Measurements from ENCODE around the gene C16orf95.
"Not testable (repeated sequence)": the region's sequence is repeated elsewhere in the genome, so short reads cannot be mapped to it uniquely, and the experiment has no call there.

The C16orf95 gene

DNA sequence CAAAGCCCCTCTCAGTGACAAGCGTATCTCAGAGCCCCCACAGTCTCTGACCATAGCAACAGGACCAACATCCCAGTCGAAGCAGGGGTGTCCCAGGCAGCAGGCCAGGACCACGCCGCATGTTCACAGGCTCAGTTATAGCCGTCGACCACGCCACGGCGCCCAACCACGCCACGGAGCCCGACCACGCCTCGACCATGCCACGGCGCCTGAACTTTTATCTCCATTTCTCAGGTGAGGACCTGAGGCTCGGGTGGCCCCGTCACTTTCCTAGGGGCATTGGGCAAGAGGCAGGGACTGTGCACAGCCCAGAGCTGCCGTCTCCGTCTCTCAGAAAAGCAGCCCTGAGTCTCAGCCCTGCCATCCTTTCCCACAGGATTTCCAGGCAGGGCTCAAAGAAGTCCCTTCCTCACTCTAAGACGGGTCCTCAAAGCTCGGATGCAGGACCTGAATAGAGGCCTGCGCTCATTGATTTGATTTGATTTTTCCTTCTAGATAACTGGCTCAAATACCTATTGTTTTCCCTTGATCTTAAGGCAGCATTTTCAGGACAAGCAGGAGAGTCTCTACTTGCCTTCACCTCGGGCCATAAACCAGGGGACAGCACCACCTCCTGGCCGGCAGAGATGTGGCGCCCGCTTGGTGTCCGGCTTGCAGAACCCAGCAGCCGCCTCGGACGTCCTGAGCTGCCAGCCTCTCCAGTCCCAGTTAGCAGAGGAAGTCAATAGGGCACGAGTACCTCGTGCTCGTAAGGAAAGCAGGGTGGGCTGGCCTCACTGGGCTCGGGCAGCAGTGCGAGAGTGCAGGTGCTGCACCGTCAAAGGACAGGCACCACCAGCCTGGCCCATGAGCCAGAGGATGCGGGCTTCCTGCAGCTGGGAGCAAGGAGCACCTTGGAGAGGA is 38.8 kb downstream of the C16orf95 start:
- DNase-seq = peak; percentile 2

DNA sequence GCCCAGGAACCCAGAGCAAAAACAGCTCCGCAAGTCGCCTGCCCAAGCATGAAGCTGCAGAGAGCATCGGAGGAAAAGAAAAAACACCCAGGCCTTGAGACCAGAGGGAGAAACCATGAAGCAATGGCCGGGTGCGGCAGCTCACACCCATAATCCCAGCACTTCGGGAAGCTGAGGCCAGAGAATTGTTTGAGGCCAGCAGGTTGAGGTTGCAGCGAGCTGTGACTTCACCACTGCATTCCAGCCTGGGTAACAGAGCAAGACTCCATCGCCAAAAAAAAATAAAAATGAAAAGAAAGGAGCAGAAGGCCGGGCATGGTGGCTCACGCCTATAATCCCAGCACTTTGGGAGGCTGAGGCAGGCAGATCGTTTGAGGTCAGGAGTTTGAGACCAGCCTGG is 40.3 kb downstream of the C16orf95 start:
- DNase-seq = no peak

DNA sequence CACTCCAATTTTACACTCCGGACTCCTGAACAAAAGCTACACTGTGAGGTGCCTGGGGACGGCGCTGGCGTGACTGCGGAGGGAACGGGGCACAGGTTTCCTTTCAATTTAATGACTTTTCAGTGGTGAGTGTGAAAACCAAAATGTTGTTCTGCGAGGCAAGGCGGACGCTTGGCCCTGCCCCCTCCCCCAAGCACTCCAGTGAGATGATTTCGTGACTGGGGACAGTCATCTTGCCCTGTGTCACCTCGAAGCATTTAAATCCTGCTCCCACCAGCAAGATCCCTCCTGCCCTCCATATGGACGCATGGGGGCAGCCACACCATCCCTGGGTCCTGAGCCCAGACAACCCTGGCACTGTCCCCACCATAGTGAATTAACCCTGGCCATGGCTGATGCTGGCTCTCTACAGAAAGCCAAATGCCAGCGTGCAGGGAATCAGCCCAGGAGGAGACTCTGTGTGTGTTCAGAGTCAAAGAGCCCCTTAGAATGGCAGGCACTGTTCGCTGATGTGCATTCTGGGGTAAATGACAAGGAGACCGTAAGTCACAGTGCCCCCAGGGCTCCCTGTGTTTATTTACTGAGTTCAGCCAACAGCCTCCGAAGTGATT is 41.0 kb downstream of the C16orf95 start:
- DNase-seq = no peak

DNA sequence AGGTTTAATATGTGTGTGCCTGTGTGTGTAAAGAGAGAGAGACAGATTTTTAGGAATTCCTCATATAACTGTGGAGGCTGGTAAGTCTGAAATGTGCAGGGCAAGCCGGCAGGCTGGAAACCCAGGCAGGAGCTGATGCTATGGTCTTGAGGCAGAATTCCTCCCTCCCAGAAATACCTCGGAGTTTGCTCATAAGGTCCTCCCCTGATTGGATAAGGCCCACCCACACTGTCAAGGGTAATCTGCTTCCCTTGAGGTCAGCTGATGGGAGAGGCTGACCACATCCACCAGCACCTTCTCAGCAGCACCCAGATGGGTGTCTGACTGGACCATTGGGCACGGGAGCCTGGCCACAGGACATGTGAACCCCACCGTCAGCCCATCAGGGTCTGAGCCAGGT is 42.4 kb downstream of the C16orf95 start:
- DNase-seq = no peak

DNA sequence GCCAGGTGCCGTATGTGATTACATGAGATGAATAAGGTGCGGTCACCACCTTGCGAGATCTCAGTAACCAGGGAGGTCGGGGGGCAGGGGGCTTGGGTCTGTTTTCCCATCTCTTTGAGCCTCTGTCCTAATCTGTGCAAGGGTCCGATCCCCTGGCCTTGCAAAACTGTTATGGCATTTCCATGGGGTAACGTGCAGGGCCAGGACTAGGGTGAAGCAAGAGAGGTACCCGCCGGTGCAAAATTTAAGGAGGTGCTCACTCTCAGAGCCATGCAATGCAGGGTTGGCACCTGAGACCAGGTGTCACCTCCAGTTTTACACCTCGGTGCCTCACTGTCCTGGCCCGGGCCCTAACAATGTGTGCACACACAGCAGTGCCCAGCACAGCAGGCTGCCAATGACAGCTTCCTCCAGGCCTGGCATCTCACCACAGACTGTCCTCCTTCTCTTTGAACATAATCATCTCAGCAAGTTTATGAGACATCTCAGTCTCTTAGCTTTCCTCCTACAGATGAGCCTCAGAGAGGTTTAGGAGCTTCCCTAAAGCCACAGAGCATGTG is 43.6 kb downstream of the C16orf95 start:
- no peak for DNase-seq

DNA sequence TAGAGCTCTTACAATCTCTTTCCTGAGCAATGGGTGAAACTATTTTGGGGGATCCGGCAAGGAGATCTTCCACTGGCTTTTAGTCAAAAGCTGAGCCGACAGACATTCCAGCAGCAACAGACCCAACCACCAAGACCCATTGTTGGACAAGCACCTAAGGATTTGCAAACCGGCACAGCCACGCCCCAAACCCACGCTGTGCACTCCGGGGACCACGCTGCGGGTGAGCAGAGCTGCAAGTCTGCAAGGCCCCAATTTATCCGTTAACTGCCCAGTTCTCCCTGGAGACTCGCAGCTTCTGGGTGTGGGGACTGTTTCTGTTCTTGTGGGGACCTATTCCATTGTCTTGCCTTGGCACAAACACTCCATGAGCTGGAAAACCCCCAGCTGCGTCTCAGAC is 45.9 kb downstream of the C16orf95 start:
- DNase-seq = no peak

DNA sequence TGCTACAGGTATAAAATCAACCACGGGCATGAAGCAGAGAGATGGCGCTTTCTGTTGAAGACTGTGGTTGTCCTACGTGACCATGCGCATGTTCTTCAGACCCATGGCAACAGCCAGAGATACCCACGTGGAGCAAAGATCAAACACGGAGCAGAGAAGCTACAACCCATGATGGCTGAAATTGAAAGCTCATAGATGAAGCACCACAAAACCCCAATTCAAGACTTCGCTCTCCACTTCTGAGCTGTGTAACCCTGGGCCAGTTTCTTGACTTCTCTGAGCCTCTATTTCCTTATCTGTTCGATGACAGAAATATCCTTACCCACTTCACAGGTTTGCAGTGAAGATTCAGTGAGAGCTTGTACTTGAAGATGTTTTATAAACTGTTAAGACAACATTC is 49.6 kb downstream of the C16orf95 start:
- no peak for DNase-seq

DNA sequence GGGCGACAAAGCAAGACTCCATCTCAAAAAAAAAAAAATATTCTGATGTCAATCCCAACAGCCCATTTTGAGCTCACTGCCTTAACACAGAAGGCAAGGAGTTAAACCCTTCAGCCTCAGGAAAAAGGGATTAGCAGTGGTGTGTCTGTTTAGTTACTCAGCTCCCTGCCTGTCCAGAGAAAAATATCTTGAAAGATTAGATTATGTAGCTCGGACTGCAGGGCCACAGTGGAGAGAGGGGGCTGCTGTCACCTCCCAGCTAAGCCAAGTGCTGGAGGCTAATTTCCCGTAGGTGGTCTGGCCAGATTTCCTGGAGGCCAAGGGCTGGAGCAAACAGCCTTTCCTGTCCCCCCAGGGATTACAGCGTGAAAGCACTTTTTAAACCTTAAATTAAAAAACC is 50.3 kb downstream of the C16orf95 start:
- DNase-seq = no peak

DNA sequence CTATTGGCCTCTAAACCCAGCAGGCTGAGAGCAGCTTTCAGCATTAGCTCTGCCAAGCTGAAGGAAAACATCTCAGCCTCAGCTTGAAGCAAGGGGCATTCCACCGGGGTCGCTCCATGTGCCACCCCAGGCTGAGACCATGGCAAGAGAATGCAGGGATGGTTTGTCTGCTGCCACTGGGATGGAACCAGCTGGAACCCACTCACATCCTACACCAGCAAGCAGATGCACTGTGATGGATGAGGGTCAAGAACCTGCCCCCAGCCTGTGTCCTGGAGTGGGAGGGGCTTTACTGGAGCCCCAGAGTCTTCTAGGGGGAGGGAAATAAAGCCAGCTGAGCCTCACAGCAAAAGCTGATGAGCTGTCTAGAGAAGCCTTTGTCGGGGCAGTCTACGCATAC is 51.9 kb downstream of the C16orf95 start:
- no peak for DNase-seq

DNA sequence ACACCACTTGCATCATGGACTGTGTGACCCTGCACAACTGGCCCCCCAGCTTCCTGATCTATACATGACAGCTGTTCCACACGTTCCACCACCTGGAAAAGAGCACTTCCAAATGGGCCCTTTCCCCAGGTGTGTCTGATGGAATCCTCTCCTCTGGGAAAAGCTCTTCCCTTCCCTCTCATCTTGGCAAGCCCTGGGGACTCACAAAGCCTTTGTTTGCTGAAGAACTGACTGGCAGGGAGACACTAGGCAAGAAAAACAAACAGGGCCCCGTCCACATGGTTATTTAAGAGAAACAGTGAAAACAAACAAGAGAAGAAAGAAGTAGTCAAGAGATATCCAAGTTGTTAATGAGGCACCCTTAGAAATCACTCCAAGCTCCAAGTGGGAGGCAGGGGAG is 52.6 kb downstream of the C16orf95 start:
- DNase-seq = no peak

DNA sequence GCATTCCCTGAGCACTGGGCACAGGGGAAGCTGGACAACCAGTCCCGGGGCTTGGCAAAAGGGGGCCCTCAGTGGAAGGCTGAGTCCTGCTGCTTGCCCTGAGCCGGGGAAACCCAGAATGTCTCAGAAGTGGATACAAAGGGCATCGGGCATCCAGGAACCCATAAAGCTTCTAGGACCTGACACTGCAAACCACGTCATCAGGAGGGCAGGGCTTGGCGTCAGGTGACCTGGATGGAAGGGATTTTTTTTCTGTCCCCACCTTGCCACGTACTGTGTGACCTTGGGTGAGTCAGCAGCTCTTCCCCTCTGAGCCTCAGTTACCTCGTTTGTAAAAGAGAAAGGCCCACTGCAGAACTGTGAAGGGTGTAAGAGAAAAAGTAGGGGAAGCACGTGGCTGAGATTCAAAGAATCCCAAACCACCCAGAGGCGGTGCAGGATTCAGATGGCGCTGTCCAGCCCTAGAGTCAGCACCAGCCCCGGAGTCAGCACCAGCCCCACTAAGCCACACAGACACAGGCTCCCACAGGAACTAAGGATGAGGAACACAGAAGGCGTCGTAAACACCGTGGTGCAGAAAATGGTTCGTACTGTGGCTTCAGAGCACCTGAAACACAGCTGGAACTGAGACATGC is 53.7 kb downstream of the C16orf95 start:
- DNase-seq = no peak

DNA sequence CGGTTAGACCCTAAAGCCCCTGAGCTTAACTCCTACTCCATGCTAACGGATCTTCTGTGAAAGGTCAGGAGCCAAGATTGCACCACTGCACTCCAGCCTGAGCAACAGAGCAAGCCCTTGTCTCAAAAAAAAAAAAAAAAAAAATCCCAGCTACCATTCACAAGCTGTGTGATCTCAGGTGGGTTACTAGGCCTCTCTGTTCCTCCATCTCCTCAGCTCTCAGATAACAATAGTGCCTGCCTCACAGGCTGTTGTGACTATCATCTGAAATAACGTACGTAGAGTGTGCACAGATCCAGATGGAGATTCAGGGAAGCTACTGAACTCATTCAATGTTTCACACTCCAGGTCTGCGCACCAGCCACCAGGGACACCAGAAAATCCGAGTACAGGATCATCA is 57.8 kb downstream of the C16orf95 start:
- DNase-seq = no peak

DNA sequence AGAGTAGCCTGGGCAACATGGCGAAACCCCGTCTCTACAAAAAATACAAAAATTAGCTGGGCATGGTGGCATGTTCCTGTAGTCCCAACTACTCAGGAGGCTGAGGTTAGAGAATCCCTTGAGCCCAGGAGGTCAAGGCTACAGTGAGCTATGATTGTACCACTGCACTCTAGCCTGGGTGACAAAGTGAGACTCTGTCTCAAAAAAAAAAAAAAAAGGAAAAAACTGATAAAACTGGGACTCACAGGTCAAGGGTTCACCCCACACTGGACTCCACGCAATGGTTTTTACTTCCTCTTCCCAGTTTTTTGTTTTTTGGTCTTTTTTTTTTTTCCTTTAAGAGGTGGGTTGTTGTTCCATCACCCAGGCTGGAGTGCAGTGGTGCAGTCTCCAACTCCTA is 58.5 kb downstream of the C16orf95 start:
- DNase-seq = not testable (repeated sequence)

DNA sequence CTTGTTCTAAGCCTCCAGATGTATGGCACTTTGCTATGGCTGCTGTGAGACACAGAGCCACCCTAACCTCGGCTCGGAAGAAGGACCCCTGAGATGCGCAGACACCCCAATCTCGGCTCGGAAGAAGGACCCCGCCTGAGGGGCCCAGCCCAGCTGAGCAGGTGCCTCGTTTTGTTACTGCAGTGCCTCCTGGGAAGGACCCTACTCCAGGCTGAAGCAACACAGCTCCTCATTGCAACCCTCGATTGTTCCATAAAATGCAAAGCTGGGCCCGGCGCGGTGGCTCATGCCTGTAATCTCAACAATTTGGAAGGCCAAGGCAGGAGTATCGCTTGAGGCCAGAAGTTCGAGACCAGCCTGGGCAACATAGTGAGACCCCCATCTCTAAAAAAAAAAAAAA is 61.3 kb downstream of the C16orf95 start:
- no peak for DNase-seq

DNA sequence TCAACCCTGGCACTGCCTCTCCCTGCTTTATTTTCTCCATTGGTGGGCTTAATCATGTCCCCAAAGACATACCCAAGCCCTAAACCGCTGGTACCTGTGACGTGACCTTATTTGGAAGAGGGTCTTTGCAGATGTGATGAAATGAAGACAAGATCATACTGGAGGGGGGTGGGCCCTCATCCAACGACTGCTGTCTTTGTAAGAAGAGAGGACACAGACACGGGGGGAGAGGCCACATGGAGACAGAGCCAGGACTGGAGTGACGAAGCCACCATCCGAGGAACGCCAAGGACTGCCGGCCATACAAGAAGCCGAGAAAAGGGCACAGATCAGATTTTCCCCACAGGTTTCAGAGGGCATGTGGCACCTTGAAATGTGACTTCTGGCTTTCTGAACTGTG is 62.5 kb downstream of the C16orf95 start:
- DNase-seq = no peak

DNA sequence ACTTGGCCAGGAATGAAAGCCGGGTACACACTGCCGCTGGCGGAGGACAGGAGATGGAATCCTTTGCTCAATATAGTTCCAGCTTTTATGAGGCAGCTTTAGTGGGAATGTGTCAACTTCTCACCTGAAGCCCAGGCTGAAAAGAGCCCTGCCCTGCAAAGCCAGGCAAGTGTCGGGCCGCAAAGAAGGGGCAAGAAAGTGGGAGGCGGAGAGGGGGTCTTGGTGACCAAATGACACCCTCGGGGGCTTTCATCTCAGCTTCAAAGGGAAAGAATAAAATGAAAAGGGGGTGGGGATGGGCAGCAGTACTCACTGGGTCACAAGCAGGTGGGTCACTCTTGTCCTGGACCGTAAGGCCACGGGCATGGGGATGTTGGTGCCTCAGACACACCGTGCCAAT is 62.9 kb downstream of the C16orf95 start:
- DNase-seq = no peak

DNA sequence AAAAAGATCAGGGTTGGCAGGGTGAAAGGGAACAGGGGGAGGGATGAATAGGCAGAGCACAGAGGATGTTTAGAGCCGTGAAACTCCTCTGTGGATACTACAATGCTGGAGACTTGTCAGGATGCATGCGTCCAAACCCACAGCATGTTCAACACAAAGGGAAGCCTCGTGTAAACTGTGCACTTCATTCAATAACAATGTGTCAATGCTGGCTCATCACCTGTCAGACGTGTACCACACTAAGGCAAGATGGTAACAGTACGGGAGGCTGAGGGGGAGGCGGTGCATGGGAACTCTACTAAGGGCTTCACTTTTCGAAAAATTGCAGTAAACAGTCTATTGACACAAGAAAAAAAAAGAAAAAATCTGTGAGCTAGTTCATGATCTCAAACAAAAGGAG is 63.7 kb downstream of the C16orf95 start:
- DNase-seq = no peak
